Fibroblast of lung (primary cell): ENCODE measurements around the gene DAZAP1.

ENCODE experiments used
- CTCF ChIP-seq, 2 donors: IDR thresholded peaks in 1 of 2; conservative IDR thresholded peaks in 1 of 2; 1 replicate in 1 of 2; 2 replicates in 1 of 2; pipeline ENCODE4 v1.5.1; 2011 to 2012; ENCODE audit warnings: low read length in 2 of 2, control low read depth in 1 of 2, inconsistent platforms in 1 of 2, low read depth in 1 of 2, mild to moderate bottlenecking in 1 of 2
- EZH2 ChIP-seq: IDR thresholded peaks from 2 replicates; pipeline ENCODE4 v1.5.1; 2012; ENCODE audit warnings: low read length, control low read depth, mild to moderate bottlenecking; ENCODE audit errors: missing control alignments

- TF ChIP-seq CTCF (conservative IDR thresholded peaks at IDR 0.05 in 1 of 2, IDR thresholded peaks at IDR 0.05 in 1 of 2; ENCODE audit: low read depth in 1 of 2, low read length in 2 of 2) (no peak), EZH2 (no peak)
Measured at GRCh38 chr19:1383017-1383311, 24.4 kb upstream of the DAZAP1 start.
